ENCODE results near the gene PITPNC1.

The PITPNC1 gene

DNA sequence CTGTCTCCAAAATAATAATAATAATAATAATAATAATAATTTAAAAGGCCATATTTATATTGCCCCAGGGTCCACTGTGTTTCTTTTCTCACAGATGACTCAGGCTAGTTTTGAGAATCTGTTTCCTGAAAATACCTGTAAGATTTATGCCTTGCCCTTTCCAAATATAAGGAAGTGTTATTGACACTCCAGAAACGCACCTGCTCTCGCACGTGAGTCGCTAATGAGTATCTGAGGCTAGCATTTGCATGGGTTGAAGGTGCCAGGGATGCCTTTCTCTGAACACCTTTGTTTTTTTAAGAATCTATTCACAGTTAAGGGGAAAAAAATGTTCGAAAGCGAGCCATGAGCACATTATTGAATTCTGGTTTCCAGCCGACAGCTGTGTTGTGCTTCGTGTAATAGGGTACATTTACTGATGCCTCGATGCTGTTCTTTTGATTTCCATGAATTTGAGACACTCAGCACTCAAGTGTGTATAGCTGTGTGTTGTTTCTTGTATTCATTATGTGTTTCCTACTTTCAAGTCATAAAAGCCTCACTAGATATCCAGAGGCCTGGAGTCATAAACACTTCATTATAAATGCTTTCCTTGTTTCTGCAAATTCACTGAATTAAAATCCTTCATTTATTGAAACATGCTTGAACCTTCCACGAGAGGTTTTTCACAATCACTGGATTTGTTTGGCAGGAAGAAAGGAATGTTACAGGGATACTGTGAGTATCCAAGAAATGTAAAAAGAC is 295.7 kb downstream of the PITPNC1 start:
- no peak overlapping the region for H3K27ac ChIP-seq
- no peak for TF ChIP-seq ZFX (IDR thresholded peaks at IDR 0.05; ENCODE audit: borderline replicate concordance)
- TF ChIP-seq, protein P1, sequence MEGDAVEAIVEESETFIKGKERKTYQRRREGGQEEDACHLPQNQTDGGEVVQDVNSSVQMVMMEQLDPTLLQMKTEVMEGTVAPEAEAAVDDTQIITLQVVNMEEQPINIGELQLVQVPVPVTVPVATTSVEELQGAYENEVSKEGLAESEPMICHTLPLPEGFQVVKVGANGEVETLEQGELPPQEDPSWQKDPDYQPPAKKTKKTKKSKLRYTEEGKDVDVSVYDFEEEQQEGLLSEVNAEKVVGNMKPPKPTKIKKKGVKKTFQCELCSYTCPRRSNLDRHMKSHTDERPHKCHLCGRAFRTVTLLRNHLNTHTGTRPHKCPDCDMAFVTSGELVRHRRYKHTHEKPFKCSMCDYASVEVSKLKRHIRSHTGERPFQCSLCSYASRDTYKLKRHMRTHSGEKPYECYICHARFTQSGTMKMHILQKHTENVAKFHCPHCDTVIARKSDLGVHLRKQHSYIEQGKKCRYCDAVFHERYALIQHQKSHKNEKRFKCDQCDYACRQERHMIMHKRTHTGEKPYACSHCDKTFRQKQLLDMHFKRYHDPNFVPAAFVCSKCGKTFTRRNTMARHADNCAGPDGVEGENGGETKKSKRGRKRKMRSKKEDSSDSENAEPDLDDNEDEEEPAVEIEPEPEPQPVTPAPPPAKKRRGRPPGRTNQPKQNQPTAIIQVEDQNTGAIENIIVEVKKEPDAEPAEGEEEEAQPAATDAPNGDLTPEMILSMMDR (IDR thresholded peaks at IDR 0.05) = no peak

DNA sequence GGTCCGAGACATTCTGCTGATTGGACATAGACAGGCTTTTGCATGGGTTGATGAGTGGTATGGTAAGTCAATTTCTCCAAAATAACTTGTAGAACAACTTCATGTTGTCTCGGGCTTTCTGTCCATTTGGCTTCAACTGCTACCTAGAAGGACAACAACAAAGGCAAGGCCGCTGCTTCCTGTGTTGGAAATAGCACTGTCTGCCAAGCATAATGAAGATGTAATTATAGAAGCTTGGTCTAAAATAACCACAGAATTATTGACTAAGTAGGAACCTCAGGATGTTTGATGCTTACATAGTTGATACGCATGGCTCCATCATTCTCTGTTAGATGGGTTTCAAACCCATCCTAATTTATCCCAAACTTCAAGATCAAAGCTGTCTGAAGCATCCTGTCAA is 298.4 kb downstream of the PITPNC1 start:
- H3K27ac ChIP-seq = no peak overlapping the region
- no peak for TF ChIP-seq ZFX (IDR thresholded peaks at IDR 0.05; ENCODE audit: borderline replicate concordance)
- TF ChIP-seq, protein P1 (IDR thresholded peaks at IDR 0.05) = no peak

DNA sequence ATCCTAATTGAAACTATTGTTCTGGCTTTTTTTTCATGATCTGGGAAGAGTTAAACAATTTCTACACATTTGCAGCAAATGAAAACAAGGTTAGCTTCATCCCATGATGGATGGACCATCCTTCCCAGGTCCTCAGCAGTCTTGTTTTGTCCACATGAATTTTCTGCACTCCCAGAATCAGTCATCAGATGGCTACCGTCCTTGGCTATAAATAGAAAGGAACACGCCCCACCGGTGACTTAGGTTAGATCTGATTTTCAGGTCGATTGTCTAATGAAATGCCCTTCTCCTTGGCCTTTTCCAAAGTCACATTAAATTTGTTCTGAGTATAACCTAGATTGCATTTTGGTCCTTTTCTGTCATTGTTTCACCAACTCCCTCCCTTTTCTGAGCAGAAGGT is 299.2 kb downstream of the PITPNC1 start:
- H3K27ac ChIP-seq = no peak overlapping the region
- TF ChIP-seq, protein P1 (IDR thresholded peaks at IDR 0.05) = no peak
- TF ChIP-seq ZFX (IDR thresholded peaks at IDR 0.05; ENCODE audit: borderline replicate concordance) = no peak

DNA sequence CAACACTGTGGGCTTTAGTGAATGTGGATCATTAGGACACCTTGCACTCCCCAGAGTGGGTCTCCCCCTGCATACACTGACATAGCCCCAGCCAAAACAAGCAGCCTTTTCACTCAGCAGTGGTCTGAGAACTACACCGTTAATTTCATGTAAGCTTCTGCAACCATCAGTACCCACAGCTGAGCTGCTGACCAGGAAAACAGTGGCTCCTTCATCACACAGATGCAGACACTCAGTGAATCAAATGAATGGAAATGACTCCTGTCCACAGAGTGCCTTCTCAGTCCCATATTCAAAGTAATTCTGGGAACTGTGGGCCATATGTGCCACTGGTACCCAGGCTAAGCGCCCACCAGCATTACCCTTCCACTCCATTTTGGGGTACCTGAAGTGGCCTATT is 301.3 kb downstream of the PITPNC1 start:
- no peak overlapping the region for H3K27ac ChIP-seq
- no peak for TF ChIP-seq ZFX (IDR thresholded peaks at IDR 0.05; ENCODE audit: borderline replicate concordance)
- TF ChIP-seq, protein P1 (IDR thresholded peaks at IDR 0.05) = no peak

DNA sequence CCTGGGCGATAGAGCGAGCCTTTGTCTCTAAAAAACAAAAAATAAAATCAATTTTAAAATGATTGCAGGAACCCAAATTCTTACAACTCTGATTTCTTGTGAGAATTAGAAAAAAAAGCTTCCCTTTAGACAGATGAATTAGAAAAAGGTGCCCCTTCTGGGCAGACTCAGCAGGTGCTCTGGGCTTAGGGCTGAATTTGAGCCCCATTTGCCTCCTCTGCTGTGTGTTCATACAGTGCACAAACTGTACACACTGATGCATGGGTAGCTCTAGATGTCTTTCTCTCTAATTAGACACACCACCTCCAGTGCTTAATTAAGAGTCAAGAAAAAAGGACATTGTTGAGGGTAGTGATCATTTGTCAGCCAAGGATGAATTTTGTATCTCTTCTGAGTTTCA is 302.1 kb downstream of the PITPNC1 start:
- no peak for TF ChIP-seq ZFX (IDR thresholded peaks at IDR 0.05; ENCODE audit: borderline replicate concordance)
- TF ChIP-seq, protein P1 (IDR thresholded peaks at IDR 0.05) = no peak

DNA sequence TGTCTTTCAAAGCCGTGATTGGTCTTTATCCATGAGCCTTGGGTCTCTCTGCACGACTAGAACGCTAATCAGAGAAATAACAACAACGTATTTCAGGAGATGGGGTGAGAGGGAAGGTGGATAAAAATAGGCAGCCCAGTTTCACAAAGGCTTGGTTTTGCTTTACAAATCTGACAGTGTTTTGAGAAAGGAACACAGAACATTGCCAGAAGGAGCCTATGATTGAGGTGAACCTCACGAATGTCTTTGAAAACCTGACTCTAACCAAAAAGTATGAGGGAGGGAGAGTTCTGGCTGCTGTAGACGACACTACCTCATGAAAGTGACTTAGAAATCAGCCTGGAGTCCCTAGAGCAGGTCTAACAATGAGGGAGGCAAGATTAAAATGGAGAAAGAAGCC is 302.6 kb downstream of the PITPNC1 start:
- H3K27ac ChIP-seq = no peak overlapping the region
- TF ChIP-seq ZFX (IDR thresholded peaks at IDR 0.05; ENCODE audit: borderline replicate concordance) = no peak
- TF ChIP-seq, protein P1 (IDR thresholded peaks at IDR 0.05) = no peak

More for the DNA sequence above, 302.1 kb downstream of the PITPNC1 start:
- no peak overlapping the region for H3K27ac ChIP-seq

DNA sequence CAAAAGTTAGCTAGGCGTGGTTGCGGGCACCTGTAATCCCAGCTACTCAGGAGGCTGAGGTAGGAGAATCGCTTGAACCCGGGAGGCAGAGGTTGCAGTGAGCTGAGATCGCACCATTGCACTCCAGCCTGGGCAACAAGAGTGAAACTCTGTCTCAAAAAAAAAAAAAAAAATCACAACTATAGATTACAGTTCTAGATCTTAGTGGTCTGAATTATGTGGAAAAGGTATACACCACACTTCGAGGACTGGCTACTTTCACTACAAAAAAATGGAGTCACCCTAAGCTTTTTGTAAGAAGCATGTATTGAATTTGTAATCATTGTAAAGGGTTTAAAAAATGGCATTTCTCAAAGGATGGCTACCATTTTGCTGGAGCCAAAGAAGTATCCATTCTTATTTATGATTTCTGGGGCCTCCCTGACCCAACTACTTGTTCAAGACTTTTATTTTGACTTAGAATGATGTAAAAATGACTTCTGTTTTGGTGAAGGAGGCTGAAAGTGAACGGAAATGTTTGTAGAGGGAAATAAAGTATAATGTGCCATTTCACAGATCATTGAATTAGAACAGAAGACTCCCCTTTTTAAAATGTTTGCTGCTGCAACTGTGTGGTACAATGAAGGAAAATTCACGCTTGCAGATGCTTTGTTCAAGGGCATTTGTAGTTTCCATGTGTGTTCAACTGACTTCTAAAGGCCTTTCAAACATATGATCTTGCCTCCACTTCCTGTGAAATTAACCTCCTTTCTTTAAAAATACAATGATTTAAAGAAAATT is 303.6 kb downstream of the PITPNC1 start:
- H3K27ac ChIP-seq = no peak overlapping the region
- TF ChIP-seq ZFX (IDR thresholded peaks at IDR 0.05; ENCODE audit: borderline replicate concordance) = no peak
- TF ChIP-seq, protein P1 (IDR thresholded peaks at IDR 0.05) = no peak
